ENCODE data around the gene DCLK2. TPM values are rescaled to one million over a fixed set of nuclear protein-coding genes. Genes with fewer than 3 reads are reported as not detected.

The DCLK2 gene
- total RNA-seq: 13.0 and 24.2 TPM in 2 replicates

GRCh38 chr4:150078041-150078578 is at the start of gene DCLK2:
Gene DCLK2 (plus strand): TSS chr4:150078445. CDS start chr4:150079028, 583 bp downstream.
- peak; percentile 87 for DNase-seq (ENCODE audit: low read depth)
- H3K4me3 ChIP-seq (ENCODE audit: low read depth, low read length): peak within 1 kb of the TSS; percentile 81
- no peak for TF ChIP-seq CTCF (IDR thresholded peaks at IDR 0.05; ENCODE audit: insufficient read depth, low read depth, low read length)

GRCh38 chr4:150032541-150032940 is 45.7 kb upstream of the DCLK2 start:
- TF ChIP-seq CTCF (IDR thresholded peaks at IDR 0.05; ENCODE audit: insufficient read depth, low read depth, low read length): no peak
- H3K4me3 ChIP-seq (ENCODE audit: low read depth, low read length): no peak overlapping the region
- no peak for DNase-seq (ENCODE audit: low read depth)

GRCh38 chr4:150033081-150033480 is 45.2 kb upstream of the DCLK2 start:
- H3K4me3 ChIP-seq (ENCODE audit: low read depth, low read length): no peak overlapping the region
- no peak for DNase-seq (ENCODE audit: low read depth)
- TF ChIP-seq CTCF (IDR thresholded peaks at IDR 0.05; ENCODE audit: insufficient read depth, low read depth, low read length): no peak

GRCh38 chr4:150033901-150034300 is 44.3 kb upstream of the DCLK2 start:
- peak; percentile 47 for DNase-seq (ENCODE audit: low read depth)
- H3K4me3 ChIP-seq (ENCODE audit: low read depth, low read length): no peak overlapping the region
- TF ChIP-seq CTCF (IDR thresholded peaks at IDR 0.05; ENCODE audit: insufficient read depth, low read depth, low read length): no peak

GRCh38 chr4:150037251-150037856 is 40.9 kb upstream of the DCLK2 start:
- H3K4me3 ChIP-seq (ENCODE audit: low read depth, low read length): no peak overlapping the region
- TF ChIP-seq CTCF (IDR thresholded peaks at IDR 0.05; ENCODE audit: insufficient read depth, low read depth, low read length): no peak
- no peak for DNase-seq (ENCODE audit: low read depth)

- no peak overlapping the region for H3K4me3 ChIP-seq (ENCODE audit: low read depth, low read length)
- DNase-seq (ENCODE audit: low read depth): no peak
- TF ChIP-seq CTCF (IDR thresholded peaks at IDR 0.05; ENCODE audit: insufficient read depth, low read depth, low read length): no peak
Observed at GRCh38 chr4:150038335-150039076, 39.7 kb upstream of the DCLK2 start.

All from fibroblast of villous mesenchyme (primary cell).